Suprapubic skin (tissue), 4 donors: ENCODE measurements around the gene APOL3.

Source experiments
- CTCF ChIP-seq, 2 donors: fragments of 200-600 bp in 1 of 2; fragments of 450-650 bp in 1 of 2; sonication (generic) in 1 of 2; IDR thresholded peaks; one replicate each; pipeline ENCODE4 v1.5.1; 2016 to 2019; ENCODE audit warnings: antibody characterized with exemption in 2 of 2, mild to moderate bottlenecking in 1 of 2, moderate library complexity in 1 of 2
- EP300 ChIP-seq: sonication (generic); formaldehyde crosslinking; IDR thresholded peaks from one replicate; pipeline ENCODE4 v1.6.1; 2017; ENCODE audit warnings: antibody characterized with exemption
- POLR2AphosphoS5 ChIP-seq, 3 donors: sonication (generic); formaldehyde crosslinking; IDR thresholded peaks; one replicate each; pipeline ENCODE4 v1.6.1; 2017; ENCODE audit warnings: antibody characterized with exemption in 3 of 3

- TF ChIP-seq CTCF (IDR thresholded peaks at IDR 0.05) (no peak), EP300 (no peak), POLR2AphosphoS5 (IDR thresholded peaks at IDR 0.05) (no peak)
These were observed 55.6 kb downstream of the APOL3 start for GRCh38 chr22:36104988-36105387.
